ENCODE measurements around the gene TRIM26.
"Not testable (repeated sequence)": the region's sequence is repeated elsewhere in the genome, so short reads cannot be mapped to it uniquely, and the experiment has no call there.

The TRIM26 gene

GRCh38 chr6:30154709-30155519 lies 58.3 kb downstream of the TRIM26 start:
- DNase-seq = no peak

DNA sequence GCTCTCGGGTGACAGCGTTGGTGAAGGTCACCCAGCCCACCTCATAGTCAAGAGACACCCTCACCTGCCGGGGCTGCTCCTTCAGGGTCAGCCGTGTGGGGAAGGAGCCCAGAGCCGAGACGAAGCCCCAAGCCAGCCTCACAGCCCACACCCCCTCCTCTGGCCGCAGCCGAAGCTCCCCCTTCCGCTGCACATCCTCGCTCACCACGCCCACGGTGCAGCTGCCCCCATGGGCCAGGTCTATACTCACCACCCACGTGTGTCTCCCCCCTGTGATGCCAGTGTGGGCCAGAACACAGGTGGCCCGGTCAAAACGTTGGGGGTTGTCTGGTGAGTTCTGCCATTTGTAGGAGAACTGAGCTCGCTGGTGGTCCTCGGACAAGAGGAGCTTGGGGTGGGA lies 59.1 kb downstream of the TRIM26 start:
- DNase-seq = no peak

DNA sequence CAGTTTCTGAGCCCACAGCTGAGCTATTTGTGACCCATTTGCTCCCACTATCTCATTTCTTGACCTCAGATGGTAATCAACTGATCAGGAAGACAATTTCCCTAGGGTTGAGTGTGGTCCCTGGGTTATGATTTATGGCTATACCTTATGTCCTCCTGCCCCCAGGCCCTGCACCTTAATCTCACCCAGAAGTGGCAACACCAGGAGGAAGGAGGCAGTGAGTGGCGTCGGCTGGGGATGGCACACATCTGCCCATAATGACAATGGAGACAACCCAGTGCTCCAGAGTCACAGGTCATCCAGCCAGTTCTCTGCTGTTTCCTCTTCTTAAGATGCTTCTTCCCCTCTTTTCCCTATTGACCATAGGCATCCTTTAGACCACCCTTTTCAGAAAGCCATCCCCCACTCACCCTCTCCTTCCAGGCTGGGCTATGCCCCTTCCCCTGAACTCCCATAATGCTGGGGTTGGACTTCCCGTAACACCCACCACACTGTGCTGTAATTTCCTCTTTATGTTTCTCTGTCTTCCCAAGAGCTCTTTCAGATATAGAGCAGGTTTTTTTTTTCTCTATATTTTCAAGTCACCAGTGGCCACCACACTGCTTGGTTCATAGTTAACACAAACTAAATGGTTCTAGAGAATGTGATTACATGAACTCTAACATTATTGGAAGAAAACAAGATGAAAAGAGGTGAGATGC lies 60.1 kb downstream of the TRIM26 start:
- no peak for DNase-seq

DNA sequence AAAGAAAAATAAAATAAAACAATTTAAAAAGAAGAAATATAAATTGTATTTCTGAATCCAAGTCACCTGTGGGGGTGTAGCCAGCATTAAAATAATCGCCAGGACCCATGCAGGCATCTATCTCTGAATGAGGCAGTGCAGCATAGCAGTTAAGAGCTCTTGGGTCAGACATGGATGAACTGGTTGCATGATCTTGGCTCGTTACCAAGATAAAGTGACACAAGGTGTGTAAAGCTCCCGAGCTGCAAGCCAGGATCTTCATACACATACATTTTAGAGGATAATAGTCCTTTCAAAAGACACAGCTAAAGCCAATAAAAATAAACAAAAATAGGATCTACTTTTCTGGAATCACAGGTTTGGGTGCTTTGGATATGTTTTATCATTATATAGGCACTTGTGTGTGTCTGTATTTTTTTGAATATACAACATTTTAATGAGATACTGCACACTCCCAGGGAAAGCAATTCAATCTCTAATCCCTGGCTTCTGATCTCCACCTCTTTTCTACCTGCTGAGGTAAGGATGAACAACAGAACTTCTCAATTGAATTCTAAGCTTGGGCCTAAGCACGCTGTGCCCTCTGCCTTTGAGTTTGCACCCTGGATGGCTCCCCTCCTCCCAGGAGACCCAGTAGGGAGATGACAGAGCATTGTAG lies 61.1 kb downstream of the TRIM26 start:
- no peak for DNase-seq

GRCh38 chr6:30151580-30151979 lies 61.6 kb downstream of the TRIM26 start:
- no peak for DNase-seq

DNA sequence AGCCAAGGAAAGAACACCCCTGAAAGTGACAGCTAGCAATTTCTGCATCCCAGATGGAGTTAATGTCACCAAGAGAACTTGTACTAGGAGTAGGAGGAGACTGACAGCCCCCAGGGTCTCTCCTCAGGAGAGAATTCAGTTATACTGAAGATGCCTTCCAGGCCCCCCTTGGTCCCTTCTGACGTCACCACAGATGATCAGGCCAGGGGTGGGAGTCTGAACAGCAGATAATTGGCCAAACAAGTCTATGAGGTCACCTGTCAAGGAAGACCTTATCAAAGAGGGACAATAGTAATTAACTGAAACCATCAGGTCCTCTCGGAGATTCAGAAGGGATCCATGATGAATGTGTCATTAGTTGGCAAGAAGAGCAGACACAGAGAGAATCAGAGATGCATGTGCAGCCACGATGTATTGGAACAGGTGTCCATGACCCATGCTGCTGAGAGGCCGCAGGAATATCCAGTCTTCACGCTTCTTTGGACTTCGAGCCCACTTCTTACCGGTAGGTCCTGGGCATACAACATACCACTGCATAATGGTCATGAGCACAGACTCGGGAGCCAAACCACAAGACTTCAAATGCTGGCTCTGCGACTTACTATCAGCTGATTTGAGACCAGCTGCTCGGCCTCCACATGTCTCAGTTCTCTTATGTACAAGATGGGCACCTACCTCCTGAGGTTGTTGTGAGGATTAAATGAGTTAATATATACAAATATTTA lies 62.4 kb downstream of the TRIM26 start:
- DNase-seq = no peak

DNA sequence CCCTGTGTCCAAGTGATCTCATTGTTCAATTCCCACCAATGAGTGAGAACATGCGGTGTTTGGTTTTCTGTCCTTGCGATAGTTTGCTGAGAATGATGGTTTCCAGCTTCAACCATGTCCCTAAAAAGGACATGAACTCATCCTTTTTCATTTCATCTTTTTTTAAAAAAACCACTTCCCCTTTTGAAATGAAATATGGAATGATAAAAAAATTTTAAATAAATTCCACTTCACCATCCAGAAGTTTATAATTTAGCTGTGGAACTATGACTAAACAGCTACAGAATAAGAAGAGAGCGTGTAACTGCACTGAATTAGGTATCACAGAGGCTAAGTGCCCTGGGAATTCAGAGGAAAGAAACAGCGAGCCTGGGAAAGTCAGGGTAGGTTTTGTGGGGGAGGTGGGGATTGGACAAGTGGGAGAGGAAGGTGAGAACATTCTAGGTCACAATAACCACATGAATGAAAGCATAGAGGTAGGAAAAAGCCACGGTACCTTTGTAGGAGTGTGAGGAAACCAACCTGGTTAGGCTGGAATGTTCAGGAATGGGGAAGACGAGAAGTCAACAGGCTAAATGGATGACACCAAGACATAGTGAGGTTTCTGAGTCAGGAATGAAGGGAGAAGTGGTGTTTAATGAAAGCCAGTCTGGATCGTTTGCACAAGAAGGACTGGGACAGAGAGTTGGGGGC lies 63.2 kb downstream of the TRIM26 start:
- no peak for DNase-seq

DNA sequence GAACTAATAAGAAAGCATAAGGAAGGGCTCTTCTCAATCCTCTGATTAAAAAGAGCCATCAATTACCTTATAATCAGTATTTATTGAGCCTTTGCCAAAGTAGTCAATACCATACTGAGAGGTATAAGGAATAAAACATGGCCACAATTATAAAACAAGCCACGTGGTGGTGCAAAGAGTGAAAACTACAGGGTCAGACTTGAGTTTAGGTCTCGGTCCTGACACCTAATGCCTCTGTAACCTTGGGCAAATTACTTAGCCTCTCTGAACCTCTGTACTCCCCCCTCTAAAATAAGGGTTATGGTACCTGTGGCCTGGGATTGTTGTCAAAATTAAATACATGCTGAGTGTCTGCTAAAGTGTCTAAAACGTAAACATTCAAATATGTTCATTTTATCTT lies 64.0 kb downstream of the TRIM26 start:
- no peak for DNase-seq

- DNase-seq = no peak
Observed at GRCh38 chr6:30147096-30147495, 66.1 kb downstream of the TRIM26 start.

DNA sequence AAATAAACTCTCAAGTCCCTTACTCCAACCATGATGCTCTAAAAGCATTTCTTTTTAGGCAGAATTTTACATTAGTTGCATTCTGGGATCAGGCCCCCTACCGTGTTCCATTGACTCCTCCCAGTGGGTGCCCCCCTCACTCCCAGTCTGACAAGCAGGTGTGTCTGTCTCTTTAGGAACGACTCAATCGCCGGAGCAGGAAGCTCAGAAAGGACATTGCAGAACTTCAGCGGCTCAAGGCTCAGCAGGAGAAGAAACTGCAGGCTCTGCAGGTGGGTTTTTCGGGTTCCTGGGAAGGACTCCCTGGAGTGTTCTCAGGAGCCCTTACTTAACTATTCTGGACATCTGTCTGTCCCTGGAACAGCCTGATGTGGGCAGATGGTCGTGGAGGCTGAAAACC lies 67.4 kb downstream of the TRIM26 start:
- DNase-seq = no peak

- DNase-seq = no peak
Observed at GRCh38 chr6:30144811-30145210, 68.4 kb downstream of the TRIM26 start.

- DNase-seq = no peak
Observed at GRCh38 chr6:30143780-30144179, 69.4 kb downstream of the TRIM26 start.

DNA sequence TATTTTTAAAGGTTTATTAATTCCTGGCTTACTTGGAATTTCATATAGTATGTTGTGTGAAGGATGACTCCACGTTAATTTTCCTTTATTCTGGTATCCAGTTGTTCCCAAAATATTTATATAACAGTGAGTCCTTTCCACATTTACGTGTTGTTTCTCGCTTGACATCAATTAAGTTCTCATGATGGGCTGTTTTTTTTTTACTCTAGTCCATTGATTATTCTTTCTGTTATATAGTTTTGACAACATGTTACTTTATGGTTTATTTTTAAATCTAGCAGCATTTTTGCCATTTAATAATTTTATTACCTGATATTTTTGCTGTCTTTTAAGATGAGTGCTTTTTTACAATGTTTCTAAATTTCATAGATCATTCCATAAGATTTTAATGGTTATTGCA lies 70.5 kb downstream of the TRIM26 start:
- DNase-seq = no peak

GRCh38 chr6:30140240-30140639 lies 73.0 kb downstream of the TRIM26 start:
- not testable (repeated sequence) for DNase-seq

DNA sequence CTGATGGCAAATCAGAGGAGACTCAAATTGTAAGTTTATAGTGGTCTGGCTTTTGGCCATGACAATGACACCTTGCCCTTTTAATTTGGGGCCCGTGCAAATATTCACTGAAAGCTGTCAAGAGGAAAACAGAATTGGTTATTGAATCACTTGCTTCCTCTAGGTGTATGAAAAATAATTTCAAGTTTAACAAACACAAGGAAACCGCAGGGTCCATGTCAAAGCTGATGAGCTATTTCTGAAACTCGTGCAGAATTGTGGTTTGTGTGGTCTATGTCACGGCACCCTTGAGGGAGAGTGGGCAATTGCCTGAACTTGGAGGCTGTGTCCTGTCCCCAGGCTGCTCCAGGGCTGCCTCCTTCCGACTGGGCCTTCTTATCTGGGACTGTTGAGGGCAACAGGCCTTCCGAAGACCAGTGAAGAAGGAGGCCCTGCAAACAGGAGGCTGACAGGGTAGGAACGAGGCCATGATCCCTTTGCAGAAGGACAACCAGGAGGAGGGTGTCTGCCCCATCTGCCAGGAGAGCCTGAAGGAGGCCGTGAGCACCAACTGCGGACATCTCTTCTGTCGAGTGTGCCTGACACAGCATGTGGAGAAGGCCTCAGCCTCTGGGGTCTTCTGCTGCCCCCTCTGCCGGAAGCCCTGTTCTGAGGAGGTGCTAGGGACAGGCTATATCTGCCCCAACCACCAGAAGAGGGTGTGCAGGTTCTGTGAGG lies 76.5 kb downstream of the TRIM26 start:
- no peak for DNase-seq

- no peak for DNase-seq
Observed at GRCh38 chr6:30135757-30136156, 77.4 kb downstream of the TRIM26 start, which contains the start of gene TRIM40. Gene TRIM40 (plus strand): TSS chr6:30136140. CDS start chr6:30137037, 897 bp downstream.

GRCh38 chr6:30135147-30135546 lies 78.1 kb downstream of the TRIM26 start:
- DNase-seq = no peak
